ENCODE data around the gene KMT5C.

The KMT5C gene

DNA sequence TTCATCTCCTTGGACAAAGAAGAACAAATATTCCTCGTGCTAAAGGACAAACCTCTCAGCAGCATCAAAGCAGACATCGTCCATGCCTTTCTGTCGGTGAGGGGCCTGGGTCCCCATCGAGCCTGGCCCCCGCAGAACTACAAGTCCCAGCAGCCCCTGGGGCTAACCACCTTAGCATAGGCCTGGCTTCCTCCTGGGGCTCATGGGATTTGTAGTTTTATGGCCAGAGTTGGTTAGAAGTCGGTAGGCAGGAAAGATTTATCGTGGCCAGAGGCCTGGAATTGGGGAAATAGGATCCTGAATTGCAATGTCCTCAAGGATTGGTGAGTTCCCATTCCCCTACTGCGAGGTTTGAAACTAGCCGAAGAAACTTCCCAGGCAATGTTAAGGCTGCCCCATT, 34.2 kb upstream of the KMT5C start:
- peak; percentile 63 for ATAC-seq
- TF ChIP-seq PPARA (CRISPR knock-in tag; IDR thresholded peaks at IDR 0.05; ENCODE audit: borderline replicate concordance): no peak
- TF ChIP-seq GLIS3 (CRISPR knock-in tag; IDR thresholded peaks at IDR 0.05): no peak
- no peak for TF ChIP-seq ZNF8 (CRISPR knock-in tag; IDR thresholded peaks at IDR 0.05)
- no peak for TF ChIP-seq ZFP3 (CRISPR knock-in tag; IDR thresholded peaks at IDR 0.05)
- no peak for TF ChIP-seq ARNTL (CRISPR knock-in tag; IDR thresholded peaks at IDR 0.05; ENCODE audit: borderline replicate concordance, low read depth)
- no peak for TF ChIP-seq TCF4 (CRISPR knock-in tag; IDR thresholded peaks at IDR 0.05; ENCODE audit: borderline replicate concordance)
- no peak for TF ChIP-seq ISL1 (CRISPR knock-in tag; IDR thresholded peaks at IDR 0.05)
- TF ChIP-seq, protein P1, sequence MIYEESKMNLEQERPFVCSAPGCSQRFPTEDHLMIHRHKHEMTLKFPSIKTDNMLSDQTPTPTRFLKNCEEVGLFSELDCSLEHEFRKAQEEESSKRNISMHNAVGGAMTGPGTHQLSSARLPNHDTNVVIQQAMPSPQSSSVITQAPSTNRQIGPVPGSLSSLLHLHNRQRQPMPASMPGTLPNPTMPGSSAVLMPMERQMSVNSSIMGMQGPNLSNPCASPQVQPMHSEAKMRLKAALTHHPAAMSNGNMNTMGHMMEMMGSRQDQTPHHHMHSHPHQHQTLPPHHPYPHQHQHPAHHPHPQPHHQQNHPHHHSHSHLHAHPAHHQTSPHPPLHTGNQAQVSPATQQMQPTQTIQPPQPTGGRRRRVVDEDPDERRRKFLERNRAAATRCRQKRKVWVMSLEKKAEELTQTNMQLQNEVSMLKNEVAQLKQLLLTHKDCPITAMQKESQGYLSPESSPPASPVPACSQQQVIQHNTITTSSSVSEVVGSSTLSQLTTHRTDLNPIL (CRISPR knock-in tag; IDR thresholded peaks at IDR 0.05; ENCODE audit: low read depth): no peak
- no peak for TF ChIP-seq ZNF565 (CRISPR knock-in tag; conservative IDR thresholded peaks at IDR 0.05; ENCODE audit: low read depth)
- TF ChIP-seq ZFP30 (CRISPR knock-in tag; IDR thresholded peaks at IDR 0.05): no peak
- TF ChIP-seq SNAI2 (CRISPR knock-in tag; IDR thresholded peaks at IDR 0.05): no peak
- no peak for TF ChIP-seq TOX (CRISPR knock-in tag; IDR thresholded peaks at IDR 0.05; ENCODE audit: borderline replicate concordance)
- no peak for TF ChIP-seq ESRRG (CRISPR knock-in tag; IDR thresholded peaks at IDR 0.05)
- no peak for TF ChIP-seq ZNF70 (CRISPR knock-in tag; IDR thresholded peaks at IDR 0.05)
- TF ChIP-seq, protein P2, sequence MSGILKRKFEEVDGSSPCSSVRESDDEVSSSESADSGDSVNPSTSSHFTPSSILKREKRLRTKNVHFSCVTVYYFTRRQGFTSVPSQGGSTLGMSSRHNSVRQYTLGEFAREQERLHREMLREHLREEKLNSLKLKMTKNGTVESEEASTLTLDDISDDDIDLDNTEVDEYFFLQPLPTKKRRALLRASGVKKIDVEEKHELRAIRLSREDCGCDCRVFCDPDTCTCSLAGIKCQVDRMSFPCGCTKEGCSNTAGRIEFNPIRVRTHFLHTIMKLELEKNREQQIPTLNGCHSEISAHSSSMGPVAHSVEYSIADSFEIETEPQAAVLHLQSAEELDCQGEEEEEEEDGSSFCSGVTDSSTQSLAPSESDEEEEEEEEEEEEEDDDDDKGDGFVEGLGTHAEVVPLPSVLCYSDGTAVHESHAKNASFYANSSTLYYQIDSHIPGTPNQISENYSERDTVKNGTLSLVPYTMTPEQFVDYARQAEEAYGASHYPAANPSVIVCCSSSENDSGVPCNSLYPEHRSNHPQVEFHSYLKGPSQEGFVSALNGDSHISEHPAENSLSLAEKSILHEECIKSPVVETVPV (CRISPR knock-in tag; IDR thresholded peaks at IDR 0.05): no peak
- TF ChIP-seq RARB (CRISPR knock-in tag; IDR thresholded peaks at IDR 0.05): no peak
- TF ChIP-seq OSR1 (CRISPR knock-in tag; IDR thresholded peaks at IDR 0.05): no peak

DNA sequence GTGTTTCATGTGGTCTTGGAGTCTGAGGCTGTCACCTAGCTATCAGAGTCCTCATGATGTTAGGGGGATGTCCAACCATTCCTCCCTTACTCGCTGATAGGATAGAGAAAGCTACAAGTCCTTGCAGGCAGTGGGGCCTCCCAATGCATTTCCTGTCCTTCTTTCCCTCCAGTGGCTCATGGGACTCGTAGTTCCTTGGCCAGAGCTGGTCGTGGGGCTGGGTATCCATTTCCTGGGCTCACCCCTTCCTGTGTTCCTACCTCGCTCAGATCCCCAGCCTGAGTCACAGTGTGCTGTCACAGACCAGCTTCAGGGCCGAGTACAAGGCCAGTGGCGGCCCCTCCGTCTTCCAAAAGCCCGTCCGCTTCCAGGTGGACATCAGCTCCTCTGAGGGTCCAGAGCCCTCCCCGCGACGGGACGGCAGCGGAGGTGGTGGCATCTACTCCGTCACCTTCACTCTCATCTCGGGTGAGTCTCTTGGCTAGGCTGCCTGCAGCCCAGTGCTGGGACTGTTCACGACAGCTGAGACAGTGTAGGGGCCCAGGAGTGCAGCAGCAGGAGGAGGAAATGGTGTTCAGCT, 33.6 kb upstream of the KMT5C start:
- ATAC-seq: no peak
- TF ChIP-seq, protein P3, sequence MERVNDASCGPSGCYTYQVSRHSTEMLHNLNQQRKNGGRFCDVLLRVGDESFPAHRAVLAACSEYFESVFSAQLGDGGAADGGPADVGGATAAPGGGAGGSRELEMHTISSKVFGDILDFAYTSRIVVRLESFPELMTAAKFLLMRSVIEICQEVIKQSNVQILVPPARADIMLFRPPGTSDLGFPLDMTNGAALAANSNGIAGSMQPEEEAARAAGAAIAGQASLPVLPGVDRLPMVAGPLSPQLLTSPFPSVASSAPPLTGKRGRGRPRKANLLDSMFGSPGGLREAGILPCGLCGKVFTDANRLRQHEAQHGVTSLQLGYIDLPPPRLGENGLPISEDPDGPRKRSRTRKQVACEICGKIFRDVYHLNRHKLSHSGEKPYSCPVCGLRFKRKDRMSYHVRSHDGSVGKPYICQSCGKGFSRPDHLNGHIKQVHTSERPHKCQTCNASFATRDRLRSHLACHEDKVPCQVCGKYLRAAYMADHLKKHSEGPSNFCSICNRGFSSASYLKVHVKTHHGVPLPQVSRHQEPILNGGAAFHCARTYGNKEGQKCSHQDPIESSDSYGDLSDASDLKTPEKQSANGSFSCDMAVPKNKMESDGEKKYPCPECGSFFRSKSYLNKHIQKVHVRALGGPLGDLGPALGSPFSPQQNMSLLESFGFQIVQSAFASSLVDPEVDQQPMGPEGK (CRISPR knock-in tag; IDR thresholded peaks at IDR 0.05; ENCODE audit: borderline replicate concordance): no peak
- TF ChIP-seq ISL1 (CRISPR knock-in tag; IDR thresholded peaks at IDR 0.05) (no peak), TCF4 (CRISPR knock-in tag; IDR thresholded peaks at IDR 0.05; ENCODE audit: borderline replicate concordance) (no peak), CSDC2 (CRISPR knock-in tag; IDR thresholded peaks at IDR 0.05) (no peak), ZFP3 (CRISPR knock-in tag; IDR thresholded peaks at IDR 0.05) (no peak), GLIS3 (CRISPR knock-in tag; IDR thresholded peaks at IDR 0.05) (no peak), OSR1 (CRISPR knock-in tag; IDR thresholded peaks at IDR 0.05) (no peak), TOX (CRISPR knock-in tag; IDR thresholded peaks at IDR 0.05; ENCODE audit: borderline replicate concordance) (no peak), BACH2 (CRISPR knock-in tag; IDR thresholded peaks at IDR 0.05; ENCODE audit: borderline replicate concordance) (no peak), ZNF70 (CRISPR knock-in tag; IDR thresholded peaks at IDR 0.05) (no peak), ZFP30 (CRISPR knock-in tag; IDR thresholded peaks at IDR 0.05) (no peak), ESRRG (CRISPR knock-in tag; IDR thresholded peaks at IDR 0.05) (no peak), RARB (CRISPR knock-in tag; IDR thresholded peaks at IDR 0.05) (no peak), SNAI2 (CRISPR knock-in tag; IDR thresholded peaks at IDR 0.05) (no peak), ZNF565 (CRISPR knock-in tag; conservative IDR thresholded peaks at IDR 0.05; ENCODE audit: low read depth) (no peak)
- TF ChIP-seq, protein P1 (CRISPR knock-in tag; IDR thresholded peaks at IDR 0.05; ENCODE audit: low read depth): no peak
- TF ChIP-seq, protein P4, sequence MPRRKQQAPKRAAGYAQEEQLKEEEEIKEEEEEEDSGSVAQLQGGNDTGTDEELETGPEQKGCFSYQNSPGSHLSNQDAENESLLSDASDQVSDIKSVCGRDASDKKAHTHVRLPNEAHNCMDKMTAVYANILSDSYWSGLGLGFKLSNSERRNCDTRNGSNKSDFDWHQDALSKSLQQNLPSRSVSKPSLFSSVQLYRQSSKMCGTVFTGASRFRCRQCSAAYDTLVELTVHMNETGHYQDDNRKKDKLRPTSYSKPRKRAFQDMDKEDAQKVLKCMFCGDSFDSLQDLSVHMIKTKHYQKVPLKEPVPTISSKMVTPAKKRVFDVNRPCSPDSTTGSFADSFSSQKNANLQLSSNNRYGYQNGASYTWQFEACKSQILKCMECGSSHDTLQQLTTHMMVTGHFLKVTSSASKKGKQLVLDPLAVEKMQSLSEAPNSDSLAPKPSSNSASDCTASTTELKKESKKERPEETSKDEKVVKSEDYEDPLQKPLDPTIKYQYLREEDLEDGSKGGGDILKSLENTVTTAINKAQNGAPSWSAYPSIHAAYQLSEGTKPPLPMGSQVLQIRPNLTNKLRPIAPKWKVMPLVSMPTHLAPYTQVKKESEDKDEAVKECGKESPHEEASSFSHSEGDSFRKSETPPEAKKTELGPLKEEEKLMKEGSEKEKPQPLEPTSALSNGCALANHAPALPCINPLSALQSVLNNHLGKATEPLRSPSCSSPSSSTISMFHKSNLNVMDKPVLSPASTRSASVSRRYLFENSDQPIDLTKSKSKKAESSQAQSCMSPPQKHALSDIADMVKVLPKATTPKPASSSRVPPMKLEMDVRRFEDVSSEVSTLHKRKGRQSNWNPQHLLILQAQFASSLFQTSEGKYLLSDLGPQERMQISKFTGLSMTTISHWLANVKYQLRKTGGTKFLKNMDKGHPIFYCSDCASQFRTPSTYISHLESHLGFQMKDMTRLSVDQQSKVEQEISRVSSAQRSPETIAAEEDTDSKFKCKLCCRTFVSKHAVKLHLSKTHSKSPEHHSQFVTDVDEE (CRISPR knock-in tag; IDR thresholded peaks at IDR 0.05): no peak
- TF ChIP-seq, protein P2 (CRISPR knock-in tag; IDR thresholded peaks at IDR 0.05): no peak
- TF ChIP-seq, protein P5, sequence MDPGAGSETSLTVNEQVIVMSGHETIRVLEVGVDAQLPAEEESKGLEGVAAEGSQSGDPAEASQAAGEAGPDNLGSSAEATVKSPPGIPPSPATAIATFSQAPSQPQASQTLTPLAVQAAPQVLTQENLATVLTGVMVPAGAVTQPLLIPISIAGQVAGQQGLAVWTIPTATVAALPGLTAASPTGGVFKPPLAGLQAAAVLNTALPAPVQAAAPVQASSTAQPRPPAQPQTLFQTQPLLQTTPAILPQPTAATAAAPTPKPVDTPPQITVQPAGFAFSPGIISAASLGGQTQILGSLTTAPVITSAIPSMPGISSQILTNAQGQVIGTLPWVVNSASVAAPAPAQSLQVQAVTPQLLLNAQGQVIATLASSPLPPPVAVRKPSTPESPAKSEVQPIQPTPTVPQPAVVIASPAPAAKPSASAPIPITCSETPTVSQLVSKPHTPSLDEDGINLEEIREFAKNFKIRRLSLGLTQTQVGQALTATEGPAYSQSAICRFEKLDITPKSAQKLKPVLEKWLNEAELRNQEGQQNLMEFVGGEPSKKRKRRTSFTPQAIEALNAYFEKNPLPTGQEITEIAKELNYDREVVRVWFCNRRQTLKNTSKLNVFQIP (CRISPR knock-in tag; IDR thresholded peaks at IDR 0.05; ENCODE audit: borderline replicate concordance, low read depth): no peak

Data from SK-N-SH treated with all-trans-retinoic acid at 6 μM for 48 hours (cell line).